Measurements from ENCODE around the gene OR10V1. TPM values are rescaled to one million over a fixed set of nuclear protein-coding genes. Genes with fewer than 3 reads are reported as not detected.

Gene OR10V1
- total and polyA plus RNA-seq, 9 of the 15 experiments (the other 6 are each of a cell fraction or from before 2014, with no cell fraction given) = not detected

GRCh38 chr11:59754859-59755700 is 41.4 kb upstream of the OR10V1 start, which contains the start of gene STX3 (continued):
- TF ChIP-seq PRDM10 (IDR thresholded peaks at IDR 0.05; ENCODE audit: partially characterized antibody) (peak; percentile 15), HMBOX1 (IDR thresholded peaks at IDR 0.05) (no peak), SAFB (IDR thresholded peaks at IDR 0.05; ENCODE audit: borderline replicate concordance, low read depth, low read length) (no peak), ZNF398 (CRISPR knock-in tag; IDR thresholded peaks at IDR 0.05) (no peak), NR3C1 (CRISPR knock-in tag; IDR thresholded peaks at IDR 0.05) (no peak), CHCHD3 (CRISPR knock-in tag; IDR thresholded peaks at IDR 0.05) (no peak), ZNF561 (CRISPR knock-in tag; conservative IDR thresholded peaks at IDR 0.05) (no peak), MCM2 (IDR thresholded peaks at IDR 0.05; ENCODE audit: low read depth) (no peak), ZBTB17 (CRISPR knock-in tag; IDR thresholded peaks at IDR 0.05) (peak; percentile 25; the same call in 1 of the 2 replicates), SETDB1 (IDR thresholded peaks at IDR 0.05; ENCODE audit: low read length) (no peak), PBX2 (CRISPR knock-in tag; IDR thresholded peaks at IDR 0.05; ENCODE audit: low read depth) (no peak), PBX2 (tag; conservative IDR thresholded peaks at IDR 0.05; ENCODE audit: low read depth) (no peak), RBM15 (IDR thresholded peaks at IDR 0.05; ENCODE audit: insufficient read depth, low read length) (no peak), GABPA (tag; conservative IDR thresholded peaks at IDR 0.05; ENCODE audit: low read depth) (peak; percentile 43; the same call in 1 of the 2 replicates), EP300 (IDR thresholded peaks at IDR 0.05; ENCODE audit: low read length) (no peak), ZNF175 (CRISPR knock-in tag; IDR thresholded peaks at IDR 0.05; ENCODE audit: low read depth) (no peak), IRF1 (CRISPR knock-in tag; IDR thresholded peaks at IDR 0.05; ENCODE audit: borderline replicate concordance) (no peak)
